Testis (tissue), 2 donors: ENCODE measurements around the gene GAREM2.

Experiments
- POLR2A ChIP-seq: fragments of 450-650 bp; IDR thresholded peaks from one replicate; pipeline ENCODE4 v1.6.1; 2017; ENCODE audit warnings: antibody characterized with exemption, mild to moderate bottlenecking, moderate library complexity
- TF ChIP-seq, protein P1 (sequence below), 3 experiments: fragments of 450-650 bp in 2 of 3; fragments of 200-600 bp in 1 of 3; sonication (generic) in 1 of 3; IDR thresholded peaks; one replicate each; pipeline ENCODE4 v1.5.1; 2016 to 2019; ENCODE audit warnings: antibody characterized with exemption in 3 of 3, mild to moderate bottlenecking in 2 of 3, moderate library complexity in 1 of 3

DNA sequence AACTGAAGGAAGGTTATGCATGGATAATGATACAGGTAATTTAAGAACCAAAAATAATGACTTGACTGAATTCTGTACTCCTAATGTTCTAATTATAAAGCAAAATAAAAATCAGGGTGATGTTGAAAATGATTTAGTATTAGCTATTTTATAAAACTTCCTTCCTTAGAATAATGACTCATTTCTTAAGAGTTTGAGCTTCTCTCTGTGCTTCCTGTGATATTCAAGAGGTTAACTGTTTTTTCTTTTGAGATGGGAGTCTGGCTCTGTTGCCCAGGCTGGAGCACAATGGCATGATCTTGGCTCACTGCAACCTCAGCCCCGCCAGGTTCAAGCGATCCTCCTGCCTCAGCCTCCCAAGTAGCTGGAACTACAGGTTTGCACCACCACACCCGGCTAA is 56.7 kb downstream of the GAREM2 start:
- TF ChIP-seq, protein P1, sequence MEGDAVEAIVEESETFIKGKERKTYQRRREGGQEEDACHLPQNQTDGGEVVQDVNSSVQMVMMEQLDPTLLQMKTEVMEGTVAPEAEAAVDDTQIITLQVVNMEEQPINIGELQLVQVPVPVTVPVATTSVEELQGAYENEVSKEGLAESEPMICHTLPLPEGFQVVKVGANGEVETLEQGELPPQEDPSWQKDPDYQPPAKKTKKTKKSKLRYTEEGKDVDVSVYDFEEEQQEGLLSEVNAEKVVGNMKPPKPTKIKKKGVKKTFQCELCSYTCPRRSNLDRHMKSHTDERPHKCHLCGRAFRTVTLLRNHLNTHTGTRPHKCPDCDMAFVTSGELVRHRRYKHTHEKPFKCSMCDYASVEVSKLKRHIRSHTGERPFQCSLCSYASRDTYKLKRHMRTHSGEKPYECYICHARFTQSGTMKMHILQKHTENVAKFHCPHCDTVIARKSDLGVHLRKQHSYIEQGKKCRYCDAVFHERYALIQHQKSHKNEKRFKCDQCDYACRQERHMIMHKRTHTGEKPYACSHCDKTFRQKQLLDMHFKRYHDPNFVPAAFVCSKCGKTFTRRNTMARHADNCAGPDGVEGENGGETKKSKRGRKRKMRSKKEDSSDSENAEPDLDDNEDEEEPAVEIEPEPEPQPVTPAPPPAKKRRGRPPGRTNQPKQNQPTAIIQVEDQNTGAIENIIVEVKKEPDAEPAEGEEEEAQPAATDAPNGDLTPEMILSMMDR (IDR thresholded peaks at IDR 0.05) = no peak
- no peak for TF ChIP-seq POLR2A
